GM21717 (cell line): ENCODE measurements around the gene RBM15.

Experiments
- ATAC-seq: cut with Tn5 transposase; IDR thresholded peaks from one replicate; pipeline ENCODE4 v1.9.1; 2021; ENCODE audit warnings: mild to moderate bottlenecking, moderate library complexity; ENCODE audit not compliant: unreplicated experiment

Gene RBM15

GRCh38 chr1:110338886-110339406, at the start of gene RBM15:
Gene RBM15, plus strand, starts transcription at chr1:110339377. Its CDS starts 29 bp downstream, at chr1:110339406.
- peak; percentile 69 for ATAC-seq

GRCh38 chr1:110291241-110292030, 47.7 kb upstream of the RBM15 start:
- ATAC-seq: no peak

GRCh38 chr1:110292031-110292741, 47.0 kb upstream of the RBM15 start:
- ATAC-seq: no peak

GRCh38 chr1:110293601-110294104, 45.5 kb upstream of the RBM15 start:
- ATAC-seq: no peak

- ATAC-seq: no peak
Measured at GRCh38 chr1:110294308-110294707, 44.9 kb upstream of the RBM15 start.

GRCh38 chr1:110298991-110299390, 40.2 kb upstream of the RBM15 start:
- no peak for ATAC-seq

- no peak for ATAC-seq
Measured at GRCh38 chr1:110300412-110301085, 38.6 kb upstream of the RBM15 start.

- ATAC-seq: no peak
Measured at GRCh38 chr1:110302836-110303235, 36.3 kb upstream of the RBM15 start.

GRCh38 chr1:110305900-110306420, 33.2 kb upstream of the RBM15 start:
- ATAC-seq: no peak

- ATAC-seq: no peak
Measured at GRCh38 chr1:110307239-110307974, 31.8 kb upstream of the RBM15 start.

GRCh38 chr1:110308247-110308646, 30.9 kb upstream of the RBM15 start:
- no peak for ATAC-seq

GRCh38 chr1:110309139-110309538, 30.0 kb upstream of the RBM15 start:
- ATAC-seq: no peak

GRCh38 chr1:110309767-110310166, 29.4 kb upstream of the RBM15 start:
- no peak for ATAC-seq

GRCh38 chr1:110310300-110310699, 28.9 kb upstream of the RBM15 start:
- ATAC-seq: no peak

GRCh38 chr1:110312188-110313121, 26.7 kb upstream of the RBM15 start:
- ATAC-seq: no peak

- ATAC-seq: no peak
Measured at GRCh38 chr1:110316735-110317134, 22.4 kb upstream of the RBM15 start.

- no peak for ATAC-seq
Measured at GRCh38 chr1:110318046-110318445, 21.1 kb upstream of the RBM15 start.

GRCh38 chr1:110319332-110320167, 19.6 kb upstream of the RBM15 start:
- ATAC-seq: no peak
